Measurements from ENCODE around the gene DHRS4.

DHRS4 gene

DNA sequence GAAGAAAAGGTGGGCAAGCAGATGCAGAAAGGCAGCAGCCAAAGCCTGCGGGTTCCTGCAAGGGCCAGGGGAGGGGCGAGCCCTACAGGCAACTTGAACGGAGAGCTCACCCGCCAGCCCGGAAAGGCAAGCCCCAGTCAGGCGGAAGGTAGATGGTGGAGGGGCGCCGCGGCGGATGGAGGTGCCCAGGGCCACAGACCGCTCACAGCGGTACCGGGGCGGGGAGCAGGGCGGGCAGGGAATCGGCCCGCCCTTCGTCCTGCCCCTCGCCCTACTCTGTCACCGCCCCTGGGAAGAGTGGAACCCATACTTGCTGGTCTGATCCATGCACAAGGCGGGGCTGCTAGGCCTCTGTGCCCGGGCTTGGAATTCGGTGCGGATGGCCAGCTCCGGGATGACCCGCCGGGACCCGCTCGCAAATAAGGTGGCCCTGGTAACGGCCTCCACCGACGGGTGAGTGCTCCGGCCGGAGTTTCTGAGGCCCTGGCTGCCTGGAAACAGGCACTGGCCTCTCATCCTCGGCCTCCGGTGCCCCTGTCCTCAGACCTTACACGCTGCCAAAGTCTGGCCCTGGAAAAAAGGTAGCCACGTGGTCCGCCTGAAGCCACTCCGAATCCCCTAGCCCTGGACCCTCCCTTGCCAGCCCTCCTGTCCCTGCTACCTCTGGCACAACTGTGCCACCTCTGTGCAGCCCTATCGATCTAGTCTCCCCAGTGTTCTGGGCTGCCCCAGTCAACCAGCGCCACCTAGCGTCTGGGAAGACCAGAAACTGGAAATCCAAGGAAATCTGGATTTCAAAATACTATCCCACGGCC is at the start of gene DHRS4:
DHRS4 (plus strand) TSS at position 307 of the 815 bp plus-strand sequence; CDS start at position 326, 19 bp downstream.
- H3K4me3 ChIP-seq (ENCODE audit: insufficient read depth, low read length, poor library complexity, severe bottlenecking) = peak within 1 kb of the TSS; percentile 55
- H4K20me1 ChIP-seq (ENCODE audit: low read depth, low read length) = no peaks in the 10 kb centered on the region
- peak within 1 kb of the TSS; percentile 61 for H3K9ac ChIP-seq (ENCODE audit: low read length)
- no peaks in the 10 kb centered on the region for H3K9me3 ChIP-seq (ENCODE audit: insufficient read depth, low read length)
- no peaks in the 10 kb centered on the region for H3K27me3 ChIP-seq (ENCODE audit: low read length)
- TF ChIP-seq, protein P1, sequence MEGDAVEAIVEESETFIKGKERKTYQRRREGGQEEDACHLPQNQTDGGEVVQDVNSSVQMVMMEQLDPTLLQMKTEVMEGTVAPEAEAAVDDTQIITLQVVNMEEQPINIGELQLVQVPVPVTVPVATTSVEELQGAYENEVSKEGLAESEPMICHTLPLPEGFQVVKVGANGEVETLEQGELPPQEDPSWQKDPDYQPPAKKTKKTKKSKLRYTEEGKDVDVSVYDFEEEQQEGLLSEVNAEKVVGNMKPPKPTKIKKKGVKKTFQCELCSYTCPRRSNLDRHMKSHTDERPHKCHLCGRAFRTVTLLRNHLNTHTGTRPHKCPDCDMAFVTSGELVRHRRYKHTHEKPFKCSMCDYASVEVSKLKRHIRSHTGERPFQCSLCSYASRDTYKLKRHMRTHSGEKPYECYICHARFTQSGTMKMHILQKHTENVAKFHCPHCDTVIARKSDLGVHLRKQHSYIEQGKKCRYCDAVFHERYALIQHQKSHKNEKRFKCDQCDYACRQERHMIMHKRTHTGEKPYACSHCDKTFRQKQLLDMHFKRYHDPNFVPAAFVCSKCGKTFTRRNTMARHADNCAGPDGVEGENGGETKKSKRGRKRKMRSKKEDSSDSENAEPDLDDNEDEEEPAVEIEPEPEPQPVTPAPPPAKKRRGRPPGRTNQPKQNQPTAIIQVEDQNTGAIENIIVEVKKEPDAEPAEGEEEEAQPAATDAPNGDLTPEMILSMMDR (IDR thresholded peaks at IDR 0.05; ENCODE audit: insufficient read depth, low read length, poor library complexity, severe bottlenecking) = peak; percentile 91
- TF ChIP-seq EZH2phosphoT487 (conservative IDR thresholded peaks at IDR 0.05; ENCODE audit: low read length) = no peak
- H3K79me2 ChIP-seq (ENCODE audit: insufficient read depth, low read length) = no peaks in the 10 kb centered on the region
- H3K9me2 ChIP-seq (replicated peaks; ENCODE audit: insufficient read depth, low read length) = no peaks in the 10 kb centered on the region
- H2AFZ ChIP-seq (ENCODE audit: low read depth, low read length, severe bottlenecking) = peak within 1 kb of the TSS; percentile 94
- no peaks in the 10 kb centered on the region for H3F3A ChIP-seq (ENCODE audit: insufficient read depth)
- H3K27ac ChIP-seq (ENCODE audit: low read depth, low read length) = no peak within 1 kb of the TSS
- H3K4me2 ChIP-seq (ENCODE audit: low read depth, low read length, poor library complexity, severe bottlenecking) = peak within 1 kb of the TSS; percentile 67
- H3K36me3 ChIP-seq (ENCODE audit: low read length) = no peaks in the 10 kb centered on the region

- Histone ChIP-seq H3K4me2 (ENCODE audit: low read depth, low read length, poor library complexity, severe bottlenecking) (no peak overlapping the region), H3K27me3 (ENCODE audit: low read length) (0 out of 2 replicates have a peak, but pooled peaks cover 2% of the 10 kb centered on the region), H3K79me2 (ENCODE audit: insufficient read depth, low read length) (no peaks in the 10 kb centered on the region), H3K4me3 (ENCODE audit: insufficient read depth, low read length, poor library complexity, severe bottlenecking) (no peak overlapping the region), H3F3A (ENCODE audit: insufficient read depth) (no peaks in the 10 kb centered on the region), H3K36me3 (ENCODE audit: low read length) (no peaks in the 10 kb centered on the region), H3K9me2 (replicated peaks; ENCODE audit: insufficient read depth, low read length) (no peaks in the 10 kb centered on the region), H3K9ac (ENCODE audit: low read length) (no peak overlapping the region), H2AFZ (ENCODE audit: low read depth, low read length, severe bottlenecking) (no peak overlapping the region), H4K20me1 (ENCODE audit: low read depth, low read length) (no peaks in the 10 kb centered on the region), H3K9me3 (ENCODE audit: insufficient read depth, low read length) (no peaks in the 10 kb centered on the region), H3K27ac (ENCODE audit: low read depth, low read length) (no peak overlapping the region)
- TF ChIP-seq, protein P1 (IDR thresholded peaks at IDR 0.05; ENCODE audit: insufficient read depth, low read length, poor library complexity, severe bottlenecking) = peak; percentile 35
- TF ChIP-seq EZH2phosphoT487 (conservative IDR thresholded peaks at IDR 0.05; ENCODE audit: low read length) = no peak
Measured at GRCh38 chr14:23910101-23910875, 43.3 kb upstream of the DHRS4 start.

GRCh38 chr14:23910876-23911210 is 42.7 kb upstream of the DHRS4 start:
- Histone ChIP-seq H3K9me2 (replicated peaks; ENCODE audit: insufficient read depth, low read length) (no peaks in the 10 kb centered on the region), H2AFZ (ENCODE audit: low read depth, low read length, severe bottlenecking) (no peak overlapping the region), H3K9me3 (ENCODE audit: insufficient read depth, low read length) (no peaks in the 10 kb centered on the region), H3K79me2 (ENCODE audit: insufficient read depth, low read length) (no peaks in the 10 kb centered on the region), H3K9ac (ENCODE audit: low read length) (no peak overlapping the region), H3K36me3 (ENCODE audit: low read length) (no peaks in the 10 kb centered on the region), H4K20me1 (ENCODE audit: low read depth, low read length) (no peaks in the 10 kb centered on the region), H3K27me3 (ENCODE audit: low read length) (0 out of 2 replicates have a peak, but pooled peaks cover 2% of the 10 kb centered on the region), H3K4me2 (ENCODE audit: low read depth, low read length, poor library complexity, severe bottlenecking) (no peak overlapping the region), H3K27ac (ENCODE audit: low read depth, low read length) (no peak overlapping the region), H3F3A (ENCODE audit: insufficient read depth) (no peaks in the 10 kb centered on the region), H3K4me3 (ENCODE audit: insufficient read depth, low read length, poor library complexity, severe bottlenecking) (no peak overlapping the region)
- TF ChIP-seq, protein P1 (IDR thresholded peaks at IDR 0.05; ENCODE audit: insufficient read depth, low read length, poor library complexity, severe bottlenecking) = peak; percentile 7
- TF ChIP-seq EZH2phosphoT487 (conservative IDR thresholded peaks at IDR 0.05; ENCODE audit: low read length) = no peak

All from SU-DHL-6 (cell line).